ENCODE measurements around the gene RER1. TPM values are rescaled to one million over a fixed set of nuclear protein-coding genes. Genes with fewer than 3 reads are reported as not detected.

RER1 gene
- total and polyA plus RNA-seq, 7 donors: 68.8 to 119 (median 90.0) TPM

- H3K9me3 ChIP-seq: no peaks in the 10 kb centered on the region
- H3K36me3 ChIP-seq (ENCODE audit: insufficient read depth in 1 of 2, low read depth in 1 of 2): no peaks in the 10 kb centered on the region
- intact Hi-C loops (cut with DNase I): loop anchor here in 1 of 2 donors (5.0 to 10.0 kb wide), 2 partner anchors 227 to 369 kb away; no protein-coding TSS in a partner anchor
- TF ChIP-seq, protein P1, sequence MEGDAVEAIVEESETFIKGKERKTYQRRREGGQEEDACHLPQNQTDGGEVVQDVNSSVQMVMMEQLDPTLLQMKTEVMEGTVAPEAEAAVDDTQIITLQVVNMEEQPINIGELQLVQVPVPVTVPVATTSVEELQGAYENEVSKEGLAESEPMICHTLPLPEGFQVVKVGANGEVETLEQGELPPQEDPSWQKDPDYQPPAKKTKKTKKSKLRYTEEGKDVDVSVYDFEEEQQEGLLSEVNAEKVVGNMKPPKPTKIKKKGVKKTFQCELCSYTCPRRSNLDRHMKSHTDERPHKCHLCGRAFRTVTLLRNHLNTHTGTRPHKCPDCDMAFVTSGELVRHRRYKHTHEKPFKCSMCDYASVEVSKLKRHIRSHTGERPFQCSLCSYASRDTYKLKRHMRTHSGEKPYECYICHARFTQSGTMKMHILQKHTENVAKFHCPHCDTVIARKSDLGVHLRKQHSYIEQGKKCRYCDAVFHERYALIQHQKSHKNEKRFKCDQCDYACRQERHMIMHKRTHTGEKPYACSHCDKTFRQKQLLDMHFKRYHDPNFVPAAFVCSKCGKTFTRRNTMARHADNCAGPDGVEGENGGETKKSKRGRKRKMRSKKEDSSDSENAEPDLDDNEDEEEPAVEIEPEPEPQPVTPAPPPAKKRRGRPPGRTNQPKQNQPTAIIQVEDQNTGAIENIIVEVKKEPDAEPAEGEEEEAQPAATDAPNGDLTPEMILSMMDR (IDR thresholded peaks at IDR 0.05): no peak
- DNase-seq (no peak), ATAC-seq (no peak)
- no peak overlapping the region for H3K4me3 ChIP-seq
- 53 to 62% (median 55%) methylated on average over 13 to 14 of the region's 14 CpGs for WGBS, 3 donors
- peaks cover 0 to 59% (median 24%) of the 10 kb centered on the region in 3 donors for H3K27me3 ChIP-seq (ENCODE audit: insufficient read depth in 3 of 3, low read length in 2 of 3)
- peaks cover 12% of the 10 kb centered on the region for H3K4me1 ChIP-seq
- no peak overlapping the region for H3K27ac ChIP-seq
Observed at GRCh38 chr1:2417833-2418225, 26.2 kb downstream of the RER1 start.

DNA sequence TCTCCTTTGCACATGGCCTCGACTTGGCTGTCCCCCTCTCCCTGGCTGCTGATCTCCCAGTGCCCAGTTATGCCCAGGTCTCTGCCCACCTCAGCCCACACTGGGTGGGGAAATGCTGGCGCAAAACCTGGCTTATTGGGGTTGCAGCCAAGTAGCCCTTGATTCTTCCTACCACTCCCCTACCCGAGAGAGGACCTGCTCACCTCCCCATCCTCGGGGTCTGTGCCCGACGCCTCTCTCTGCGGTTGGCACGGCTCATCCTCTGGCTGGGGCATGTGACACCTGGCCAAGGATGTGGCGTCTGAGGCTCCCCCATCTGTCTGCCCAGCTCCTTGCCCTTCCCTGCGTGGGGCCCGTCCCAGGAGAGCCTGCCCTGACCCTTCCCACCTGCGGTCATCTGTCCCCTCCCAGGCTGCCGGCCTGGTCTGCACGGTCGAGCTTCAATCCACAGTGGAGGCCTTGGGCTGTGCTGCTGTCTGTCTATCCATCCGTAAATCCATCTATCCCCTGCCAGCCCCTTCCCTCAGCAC is 27.2 kb downstream of the RER1 start:
- Histone ChIP-seq H3K9me3 (no peaks in the 10 kb centered on the region), H3K4me3 (no peak overlapping the region), H3K36me3 (ENCODE audit: insufficient read depth in 1 of 2, low read depth in 1 of 2) (no peaks in the 10 kb centered on the region), H3K4me1 (peaks cover 4% of the 10 kb centered on the region), H3K27ac (no peak overlapping the region), H3K27me3 (ENCODE audit: insufficient read depth in 3 of 3, low read length in 2 of 3) (peaks cover 0 to 60% (median 26%) of the 10 kb centered on the region in 3 donors)
- 46 to 61% (median 57%) methylated on average over 16 of the region's 16 CpGs for WGBS, 3 donors
- no peak for ATAC-seq
- TF ChIP-seq, protein P1 (IDR thresholded peaks at IDR 0.05): no peak
- intact Hi-C loops (cut with DNase I): loop anchor here in 1 of 2 donors (5.0 to 10.0 kb wide), 2 partner anchors 226 to 368 kb away; no protein-coding TSS in a partner anchor
- no peak for DNase-seq

GRCh38 chr1:2419416-2419815 is 27.8 kb downstream of the RER1 start:
- Histone ChIP-seq H3K4me3 (no peak overlapping the region), H3K27ac (no peak overlapping the region), H3K9me3 (no peaks in the 10 kb centered on the region), H3K4me1 (no peaks in the 10 kb centered on the region), H3K36me3 (ENCODE audit: insufficient read depth in 1 of 2, low read depth in 1 of 2) (no peaks in the 10 kb centered on the region), H3K27me3 (ENCODE audit: insufficient read depth in 3 of 3, low read length in 2 of 3) (peaks cover 0 to 60% (median 26%) of the 10 kb centered on the region in 3 donors)
- TF ChIP-seq, protein P1 (IDR thresholded peaks at IDR 0.05): no peak
- intact Hi-C loops (cut with DNase I): loop anchor here in 1 of 2 donors (5.0 to 10.0 kb wide), 2 partner anchors 225 to 368 kb away; no protein-coding TSS in a partner anchor
- WGBS, 3 donors: 64 to 71% (median 64%) methylated on average over 15 to 16 of the region's 16 CpGs
- ATAC-seq (no peak), DNase-seq (no peak)

DNA sequence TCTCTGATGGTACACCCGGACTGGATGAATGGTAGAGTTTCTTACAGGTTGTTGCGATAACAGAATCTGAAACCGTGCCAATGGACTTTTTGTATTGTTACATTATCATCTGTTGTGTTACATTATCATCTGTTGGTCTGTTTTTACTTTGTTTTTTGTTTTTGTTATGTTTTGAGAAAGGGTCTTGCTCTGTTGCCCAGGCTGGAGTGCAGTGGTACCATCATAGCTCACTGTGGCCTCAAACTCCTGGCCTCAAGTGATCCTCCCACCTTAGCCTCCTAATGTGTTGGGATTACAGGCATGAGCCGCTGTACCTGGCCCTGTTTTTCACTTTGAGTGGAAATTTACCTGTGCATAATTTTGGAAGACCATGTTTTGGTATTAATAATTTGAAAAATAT is 30.9 kb downstream of the RER1 start:
- ATAC-seq (no peak), DNase-seq (no peak)
- WGBS, 3 donors: 87 to 90% (median 89%) methylated on average over 4 of the region's 4 CpGs
- H3K4me3 ChIP-seq: no peak overlapping the region
- intact Hi-C loops (cut with DNase I): loop anchor here in 1 of 2 donors (5.0 kb wide), 1 partner anchor 1005 kb away; no protein-coding TSS in a partner anchor
- H3K36me3 ChIP-seq (ENCODE audit: insufficient read depth in 1 of 2, low read depth in 1 of 2): no peaks in the 10 kb centered on the region
- TF ChIP-seq, protein P1 (IDR thresholded peaks at IDR 0.05): no peak
- no peaks in the 10 kb centered on the region for H3K9me3 ChIP-seq
- peaks cover 0 to 63% (median 27%) of the 10 kb centered on the region in 3 donors for H3K27me3 ChIP-seq (ENCODE audit: insufficient read depth in 3 of 3, low read length in 2 of 3)
- no peaks in the 10 kb centered on the region for H3K4me1 ChIP-seq
- no peak overlapping the region for H3K27ac ChIP-seq

Data from psoas muscle (tissue), 8 donors.